Keratinocyte (primary cell): Measurements from ENCODE around the gene MNAT1. TPM values are rescaled to one million over a fixed set of nuclear protein-coding genes. Genes with fewer than 3 reads are reported as not detected.

ENCODE experiments used
- DNase-seq: peaks from one replicate; pipeline ENCODE4 v3.0.0-alpha.2; 2011; ENCODE audit warnings: low read depth, missing footprints, low spot score
- FAIRE-seq: peaks from 2 replicates; lab custom pipeline; 2011; peaks lifted over from hg19 to GRCh38; lab: Jason Lieb, UNC
- H2AFZ ChIP-seq: 2 replicates; pipeline ENCODE4 v1.6.0; 2012; ENCODE audit warnings: low read length, control low read depth, inconsistent platforms; ENCODE audit not compliant: control insufficient read depth
- H3K27ac ChIP-seq: 2 replicates; pipeline ENCODE4 v1.5.1; 2011; ENCODE audit warnings: low read length; ENCODE audit not compliant: control insufficient read depth, insufficient read depth
- H3K27me3 ChIP-seq: 3 replicates; pipeline ENCODE4 v1.6.0; 2011; ENCODE audit warnings: low read length; ENCODE audit not compliant: control insufficient read depth, insufficient read depth; ENCODE audit errors: extremely low read depth
- H3K36me3 ChIP-seq, 2 experiments: 2 replicates in 1 of 2; 3 replicates in 1 of 2; pipeline ENCODE4 v1.5.1; 2011; ENCODE audit warnings: low read length in 2 of 2, mild to moderate bottlenecking in 1 of 2; ENCODE audit not compliant: control insufficient read depth in 2 of 2, insufficient read depth in 2 of 2; ENCODE audit errors: extremely low read depth in 1 of 2
- H3K4me1 ChIP-seq: 3 replicates; pipeline ENCODE4 v1.5.1; 2011; ENCODE audit warnings: low read length; ENCODE audit not compliant: control insufficient read depth, insufficient read depth; ENCODE audit errors: extremely low read depth
- H3K4me2 ChIP-seq: 3 replicates; pipeline ENCODE4 v1.6.0; 2011; ENCODE audit warnings: low read depth, low read length; ENCODE audit not compliant: control insufficient read depth, insufficient read depth; ENCODE audit errors: extremely low read depth
- H3K4me3 ChIP-seq, 3 experiments: fragments of 200-600 bp in 1 of 3; sonication (generic) in 1 of 3; 2 replicates in 2 of 3; 3 replicates in 1 of 3; pipeline ENCODE4 v1.5.1; 2011 to 2016; ENCODE audit warnings: low read length in 3 of 3, mild to moderate bottlenecking in 3 of 3, control low read depth in 2 of 3, inconsistent platforms in 1 of 3, low read depth in 1 of 3, mixed read lengths in 1 of 3, mixed run types in 1 of 3, moderate library complexity in 1 of 3; ENCODE audit not compliant: control insufficient read depth in 2 of 3, insufficient read depth in 2 of 3; ENCODE audit errors: extremely low read depth in 1 of 3
- H3K79me2 ChIP-seq: 2 replicates; pipeline ENCODE4 v1.6.0; 2012; ENCODE audit warnings: low read length; ENCODE audit not compliant: control insufficient read depth, insufficient read depth
- H3K9ac ChIP-seq: 3 replicates; pipeline ENCODE4 v1.6.0; 2011; ENCODE audit warnings: low read length; ENCODE audit not compliant: control insufficient read depth, insufficient read depth; ENCODE audit errors: extremely low read depth
- H3K9me1 ChIP-seq: 3 replicates; pipeline ENCODE4 v1.6.0; 2011; ENCODE audit warnings: low read length; ENCODE audit not compliant: control insufficient read depth, insufficient read depth; ENCODE audit errors: extremely low read depth
- H3K9me3 ChIP-seq: 2 replicates; pipeline ENCODE4 v1.5.1; 2012; ENCODE audit warnings: low read depth, low read length; ENCODE audit not compliant: control insufficient read depth
- H4K20me1 ChIP-seq: 3 replicates; pipeline ENCODE4 v1.6.0; 2011; ENCODE audit warnings: low read length; ENCODE audit not compliant: control insufficient read depth, insufficient read depth; ENCODE audit errors: extremely low read depth
- EZH2 ChIP-seq: IDR thresholded peaks from one replicate; pipeline ENCODE4 v1.6.1; 2012; ENCODE audit warnings: inconsistent platforms, mild to moderate bottlenecking, low read length, moderate library complexity
- dilution Hi-C: fragments of 300-500 bp; cut with MboI; formaldehyde crosslinking; loops from one replicate; pipeline ENCODE4 v1.7.0; 2020; ENCODE audit warnings: low sequenced_read_pairs; ENCODE audit not compliant: extremely low pct_ligation_motif_present
- polyA plus RNA-seq, 5 experiments: library from polyadenylated mRNA; depleted of rRNA in 3 of 5; stranded (reverse) in 3 of 5; stranded (forward) in 1 of 5; unstranded in 1 of 5; fragments of >200 nt; gene quantifications; 1 replicate in 1 of 5; 2 replicates in 3 of 5; 3 replicates in 1 of 5; pipeline versions ENCODE4 v1.2.1 to v1.2.3, GENCODE V29; 2011 to 2012; ENCODE audit warnings: missing spikeins in 2 of 5, low read depth in 1 of 5, low replicate concordance in 1 of 5
- TF ChIP-seq, protein P1 (sequence below), 3 experiments: IDR thresholded peaks in 1 of 3; conservative IDR thresholded peaks in 1 of 3; optimal IDR thresholded peaks in 1 of 3; 2 replicates in 2 of 3; 3 replicates in 1 of 3; pipeline versions ENCODE3 to v1.5.1; 2011; ENCODE audit warnings: low read length in 3 of 3, mild to moderate bottlenecking in 3 of 3, moderate library complexity in 2 of 3, control low read depth in 1 of 3, inconsistent platforms in 1 of 3; ENCODE audit not compliant: insufficient read depth in 2 of 3; ENCODE audit errors: extremely low read depth in 1 of 3

MNAT1 gene
- polyA plus RNA-seq, 1 donor (not counting 4 experiments of a cell fraction or from before 2014, with no cell fraction given) = 79.5 TPM

DNA sequence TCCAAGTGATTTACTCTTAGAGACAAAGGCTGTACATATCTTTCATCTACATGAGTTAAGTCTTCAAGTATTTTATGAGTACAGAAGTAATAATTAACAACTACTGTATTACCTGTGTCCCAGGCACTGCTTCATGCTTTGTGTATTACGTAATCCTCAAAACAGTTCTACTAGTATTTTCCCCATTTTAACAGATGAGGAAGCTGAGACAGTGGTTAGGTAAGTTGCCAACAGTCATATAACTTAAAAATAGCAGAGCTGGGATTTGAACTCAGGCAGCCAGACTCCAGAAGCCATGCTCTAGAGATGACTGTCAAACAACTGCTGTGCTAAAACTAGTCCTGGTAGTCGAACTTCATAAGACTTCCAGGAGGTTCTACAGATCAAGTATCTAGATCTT, 235.6 kb downstream of the MNAT1 start:
- FAIRE-seq = no peak
- no peak for DNase-seq
- peaks cover 13% of the 10 kb centered on the region for H3K4me1 ChIP-seq
- no peaks in the 10 kb centered on the region for H3K9me1 ChIP-seq
- no peaks in the 10 kb centered on the region for H4K20me1 ChIP-seq
- no peaks in the 10 kb centered on the region for H3K27me3 ChIP-seq
- TF ChIP-seq, protein P1, sequence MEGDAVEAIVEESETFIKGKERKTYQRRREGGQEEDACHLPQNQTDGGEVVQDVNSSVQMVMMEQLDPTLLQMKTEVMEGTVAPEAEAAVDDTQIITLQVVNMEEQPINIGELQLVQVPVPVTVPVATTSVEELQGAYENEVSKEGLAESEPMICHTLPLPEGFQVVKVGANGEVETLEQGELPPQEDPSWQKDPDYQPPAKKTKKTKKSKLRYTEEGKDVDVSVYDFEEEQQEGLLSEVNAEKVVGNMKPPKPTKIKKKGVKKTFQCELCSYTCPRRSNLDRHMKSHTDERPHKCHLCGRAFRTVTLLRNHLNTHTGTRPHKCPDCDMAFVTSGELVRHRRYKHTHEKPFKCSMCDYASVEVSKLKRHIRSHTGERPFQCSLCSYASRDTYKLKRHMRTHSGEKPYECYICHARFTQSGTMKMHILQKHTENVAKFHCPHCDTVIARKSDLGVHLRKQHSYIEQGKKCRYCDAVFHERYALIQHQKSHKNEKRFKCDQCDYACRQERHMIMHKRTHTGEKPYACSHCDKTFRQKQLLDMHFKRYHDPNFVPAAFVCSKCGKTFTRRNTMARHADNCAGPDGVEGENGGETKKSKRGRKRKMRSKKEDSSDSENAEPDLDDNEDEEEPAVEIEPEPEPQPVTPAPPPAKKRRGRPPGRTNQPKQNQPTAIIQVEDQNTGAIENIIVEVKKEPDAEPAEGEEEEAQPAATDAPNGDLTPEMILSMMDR (optimal IDR thresholded peaks at IDR 0.05 in 1 of 3, IDR thresholded peaks at IDR 0.05 in 1 of 3, conservative IDR thresholded peaks at IDR 0.05 in 1 of 3; ENCODE audit: extremely low read depth in 1 of 3, insufficient read depth in 2 of 3, low read length in 3 of 3) = no peak
- TF ChIP-seq EZH2 = no peak
- dilution Hi-C loops = no loop called here
- H3K4me3 ChIP-seq = no peak overlapping the region
- no peak overlapping the region for H3K9ac ChIP-seq
- H3K9me3 ChIP-seq = no peaks in the 10 kb centered on the region
- no peak overlapping the region for H3K27ac ChIP-seq
- H3K36me3 ChIP-seq = peaks cover under 1 to 3% of the 10 kb centered on the region in 2 experiments
- no peak overlapping the region for H3K4me2 ChIP-seq
- H3K79me2 ChIP-seq = no peaks in the 10 kb centered on the region
- no peak overlapping the region for H2AFZ ChIP-seq

DNA sequence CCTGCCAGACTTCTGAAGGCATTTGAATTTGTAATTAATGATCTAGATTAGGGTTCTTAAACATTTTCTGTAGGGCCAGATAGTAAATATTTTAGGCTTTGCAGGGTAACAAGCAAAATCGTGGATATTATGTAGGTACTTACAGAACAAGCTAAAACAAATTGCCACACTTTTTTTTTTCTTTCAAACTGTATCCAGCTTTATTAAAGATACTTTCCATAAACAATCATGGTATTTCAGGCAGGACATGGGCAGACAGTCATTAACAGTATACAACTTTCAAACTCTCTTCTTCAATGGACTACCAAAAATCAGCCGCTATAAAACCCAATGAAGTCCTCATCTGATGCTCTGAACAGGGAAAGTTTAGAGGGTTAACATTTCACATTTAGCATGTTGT, 236.7 kb downstream of the MNAT1 start:
- Histone ChIP-seq H2AFZ (no peak overlapping the region), H3K4me1 (peaks cover 13% of the 10 kb centered on the region), H3K27me3 (no peaks in the 10 kb centered on the region), H3K79me2 (no peaks in the 10 kb centered on the region), H3K9me3 (no peaks in the 10 kb centered on the region), H4K20me1 (no peaks in the 10 kb centered on the region), H3K36me3 (peaks cover 8% of the 10 kb centered on the region in 2 experiments), H3K9me1 (no peaks in the 10 kb centered on the region), H3K9ac (no peak overlapping the region), H3K27ac (no peak overlapping the region), H3K4me3 (no peak overlapping the region), H3K4me2 (no peak overlapping the region)
- no peak for TF ChIP-seq EZH2
- TF ChIP-seq, protein P1 (optimal IDR thresholded peaks at IDR 0.05 in 1 of 3, IDR thresholded peaks at IDR 0.05 in 1 of 3, conservative IDR thresholded peaks at IDR 0.05 in 1 of 3; ENCODE audit: extremely low read depth in 1 of 3, insufficient read depth in 2 of 3, low read length in 3 of 3) = no peak
- dilution Hi-C loops = no loop called here
- FAIRE-seq (no peak), DNase-seq (no peak)
